Progenitor cell of endocrine pancreas (in vitro differentiated cells): Measurements from ENCODE around the gene MRPL57. TPM values are rescaled to one million over a fixed set of nuclear protein-coding genes. Genes with fewer than 3 reads are reported as not detected.

Source experiments
- DNase-seq: peaks from one replicate; pipeline ENCODE4 v3.0.0; 2021; ENCODE audit warnings: low spot score; ENCODE audit not compliant: unreplicated experiment
- H3K27ac Mint-ChIP-seq: 2 replicates; pipeline ENCODE4 v1.8.0; 2021; ENCODE audit warnings: mild to moderate bottlenecking, moderate library complexity, mixed read lengths
- H3K27me3 Mint-ChIP-seq: 2 replicates; pipeline ENCODE4 v1.8.0; 2021; ENCODE audit warnings: mixed read lengths
- H3K36me3 Mint-ChIP-seq: 2 replicates; pipeline ENCODE4 v1.8.0; 2022; ENCODE audit warnings: mixed read lengths; ENCODE audit not compliant: insufficient read depth
- H3K4me1 Mint-ChIP-seq: 2 replicates; pipeline ENCODE4 v1.8.0; 2021; ENCODE audit warnings: low read depth, mixed read lengths
- H3K4me3 Mint-ChIP-seq: 2 replicates; pipeline ENCODE4 v1.8.0; 2021; ENCODE audit warnings: low read depth, mild to moderate bottlenecking, moderate library complexity, mixed read lengths
- H3K9me3 Mint-ChIP-seq: 2 replicates; pipeline ENCODE4 v1.8.0; 2021; ENCODE audit warnings: low read depth, mixed read lengths
- CTCF ChIP-seq: fragments of 200-600 bp; sonication (generic); IDR thresholded peaks from one replicate; pipeline ENCODE4 v1.5.0; 2021; ENCODE audit warnings: antibody characterized with exemption, mild to moderate bottlenecking; ENCODE audit not compliant: unreplicated experiment
- total RNA-seq: library from RNA; stranded (reverse); gene quantifications from 2 replicates; pipeline ENCODE4 v1.2.1, GENCODE V29; 2021

MRPL57 gene
- total RNA-seq, 1 donor from 2014 or later, result 22.8 TPM

DNA sequence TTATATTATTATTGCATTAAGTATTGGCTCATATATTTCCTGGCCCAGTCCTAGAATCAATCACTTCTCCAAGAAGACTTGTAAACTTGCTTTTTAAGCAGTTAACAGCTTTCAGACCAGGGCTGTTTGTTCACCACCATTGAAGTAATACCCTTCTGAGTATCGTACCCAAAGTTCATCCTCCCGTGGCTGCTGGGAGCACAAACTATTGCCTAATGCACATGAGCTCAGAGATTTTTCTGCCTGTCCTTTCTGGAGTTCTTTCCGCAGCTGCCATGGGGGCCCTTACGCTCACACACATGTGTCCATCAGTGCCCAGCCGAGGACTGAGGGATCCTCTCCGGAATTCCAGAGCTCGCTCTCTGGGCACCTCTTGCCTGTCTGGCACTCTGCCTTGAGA, 51.5 kb downstream of the MRPL57 start:
- H3K36me3 Mint-ChIP-seq, result no peaks in the 10 kb centered on the region
- no peaks in the 10 kb centered on the region for H3K4me1 Mint-ChIP-seq
- DNase-seq, result no peak
- H3K27ac Mint-ChIP-seq, result no peak overlapping the region
- TF ChIP-seq CTCF, result no peak
- no peaks in the 10 kb centered on the region for H3K9me3 Mint-ChIP-seq
- H3K27me3 Mint-ChIP-seq, result no peaks in the 10 kb centered on the region
- no peak overlapping the region for H3K4me3 Mint-ChIP-seq

Other genes with a start within 250 kb of the MRPL57 start
- 13.2 and 15.2 TPM in 2 replicates for gene LATS2, start 115.1 kb upstream of the MRPL57 start, total RNA-seq
- gene SAP18, start 36.5 kb upstream of the MRPL57 start, total RNA-seq, result 188 and 192 TPM in 2 replicates
- gene SKA3, start 106 bp upstream of the MRPL57 start, total RNA-seq, result 14.3 and 16.2 TPM in 2 replicates